ENCODE data around the gene CYP2C9. TPM values are rescaled to one million over a fixed set of nuclear protein-coding genes. Genes with fewer than 3 reads are reported as not detected.

CYP2C9 gene
- total and polyA plus RNA-seq, 2 of the 13 experiments (the other 11 are each of a cell fraction or from before 2014, with no cell fraction given) = not detected

- ATAC-seq = no peak
- no peak overlapping the region for H3K27ac ChIP-seq (ENCODE audit: extremely low read length, insufficient read depth, low read length)
Observed at GRCh38 chr10:94992811-94993210, 54.4 kb downstream of the CYP2C9 start.

More at GRCh38 chr10:94992811-94993210, 54.4 kb downstream of the CYP2C9 start:
- Histone ChIP-seq H3K9me3 (ENCODE audit: low read length) (peaks cover 16% of the 10 kb centered on the region; the same call in 1 of the 2 replicates), H3K79me2 (ENCODE audit: insufficient read depth, low read length) (no peaks in the 10 kb centered on the region), H3K4me1 (ENCODE audit: insufficient read depth, low read length) (no peaks in the 10 kb centered on the region), H3K27me3 (ENCODE audit: control insufficient read depth in 1 of 2, insufficient read depth in 2 of 2, low read length in 2 of 2) (no peaks in the 10 kb centered on the region; a peak in 1 of 5 replicates), H4K20me1 (ENCODE audit: insufficient read depth, low read length) (no peaks in the 10 kb centered on the region), H3K36me3 (replicated peaks in 1 of 2; ENCODE audit: control insufficient read depth in 1 of 2, insufficient read depth in 2 of 2, low read length in 2 of 2) (no peaks in the 10 kb centered on the region), H3K4me2 (ENCODE audit: low read depth, low read length) (no peak overlapping the region), H2AFZ (ENCODE audit: low read length) (no peak overlapping the region), H3K9ac (ENCODE audit: insufficient read depth, low read depth, low read length) (no peak overlapping the region), H3K4me3 (replicated peaks in 1 of 3; ENCODE audit: insufficient read depth in 1 of 3, low read depth in 2 of 3, low read length in 3 of 3) (no peak overlapping the region)
- TF ChIP-seq ARHGAP35 (CRISPR knock-in tag; IDR thresholded peaks at IDR 0.05; ENCODE audit: borderline replicate concordance) = no peak
- no peak for TF ChIP-seq PITX1 (CRISPR knock-in tag; IDR thresholded peaks at IDR 0.05)
- TF ChIP-seq TFAP4 (IDR thresholded peaks at IDR 0.05; ENCODE audit: borderline replicate concordance, low read depth) = no peak
- no peak for TF ChIP-seq ZNF598 (CRISPR knock-in tag; IDR thresholded peaks at IDR 0.05; ENCODE audit: borderline replicate concordance)
- TF ChIP-seq UBTF (CRISPR knock-in tag; IDR thresholded peaks at IDR 0.05) = no peak
- TF ChIP-seq ZNF30 (CRISPR knock-in tag; IDR thresholded peaks at IDR 0.05) = no peak
- TF ChIP-seq BHLHE40 (IDR thresholded peaks at IDR 0.05; ENCODE audit: low read length) = no peak
- no peak for TF ChIP-seq ZNF761 (CRISPR knock-in tag; conservative IDR thresholded peaks at IDR 0.05)
- no peak for TF ChIP-seq ZNF367 (CRISPR knock-in tag; IDR thresholded peaks at IDR 0.05; ENCODE audit: borderline replicate concordance)
- no peak for TF ChIP-seq ZNF605 (CRISPR knock-in tag; IDR thresholded peaks at IDR 0.05)
- TF ChIP-seq RBM22 (optimal IDR thresholded peaks at IDR 0.05; ENCODE audit: low read length) = no peak
- TF ChIP-seq CC2D1A (CRISPR knock-in tag; IDR thresholded peaks at IDR 0.05) = no peak
- TF ChIP-seq ZNF75D (CRISPR knock-in tag; IDR thresholded peaks at IDR 0.05; ENCODE audit: borderline replicate concordance) = no peak
- no peak for TF ChIP-seq ZBTB49 (CRISPR knock-in tag; IDR thresholded peaks at IDR 0.05; ENCODE audit: borderline replicate concordance)
- no peak for TF ChIP-seq CBX5 (CRISPR knock-in tag; IDR thresholded peaks at IDR 0.05; ENCODE audit: borderline replicate concordance)
- TF ChIP-seq ISX (CRISPR knock-in tag; conservative IDR thresholded peaks at IDR 0.05) = no peak
- DNase-seq (ENCODE audit: low spot score) (no peak), FAIRE-seq (no peak)
- 61% methylated on average over 4 of the region's 4 CpGs for WGBS (ENCODE audit: low lambda C conversion rate)
- in situ Hi-C loops (cut with HindIII; ENCODE audit: extremely low pct_ligation_motif_present, low pct_unique_long_range_greater_than_20kb) (no loop called here), intact Hi-C loops (cut with micrococcal nuclease; ENCODE audit: unreplicated experiment) (no loop called here)
- BruUV-seq (replicated peaks) = no TSS peak
- POLR2A ChIA-PET = no interaction called here
- CTCF ChIA-PET (ENCODE audit: low intra/inter-chr PET ratio, low total read pairs) = no interaction called here

All from HepG2 (cell line).